HG03432 (cell line): ENCODE data around the gene LY6G6C.

Experiments
- ATAC-seq: cut with Tn5 transposase; IDR thresholded peaks from one replicate; pipeline ENCODE4 v1.9.1; 2021; ENCODE audit warnings: mild to moderate bottlenecking, moderate library complexity; ENCODE audit not compliant: unreplicated experiment

Gene LY6G6C

DNA sequence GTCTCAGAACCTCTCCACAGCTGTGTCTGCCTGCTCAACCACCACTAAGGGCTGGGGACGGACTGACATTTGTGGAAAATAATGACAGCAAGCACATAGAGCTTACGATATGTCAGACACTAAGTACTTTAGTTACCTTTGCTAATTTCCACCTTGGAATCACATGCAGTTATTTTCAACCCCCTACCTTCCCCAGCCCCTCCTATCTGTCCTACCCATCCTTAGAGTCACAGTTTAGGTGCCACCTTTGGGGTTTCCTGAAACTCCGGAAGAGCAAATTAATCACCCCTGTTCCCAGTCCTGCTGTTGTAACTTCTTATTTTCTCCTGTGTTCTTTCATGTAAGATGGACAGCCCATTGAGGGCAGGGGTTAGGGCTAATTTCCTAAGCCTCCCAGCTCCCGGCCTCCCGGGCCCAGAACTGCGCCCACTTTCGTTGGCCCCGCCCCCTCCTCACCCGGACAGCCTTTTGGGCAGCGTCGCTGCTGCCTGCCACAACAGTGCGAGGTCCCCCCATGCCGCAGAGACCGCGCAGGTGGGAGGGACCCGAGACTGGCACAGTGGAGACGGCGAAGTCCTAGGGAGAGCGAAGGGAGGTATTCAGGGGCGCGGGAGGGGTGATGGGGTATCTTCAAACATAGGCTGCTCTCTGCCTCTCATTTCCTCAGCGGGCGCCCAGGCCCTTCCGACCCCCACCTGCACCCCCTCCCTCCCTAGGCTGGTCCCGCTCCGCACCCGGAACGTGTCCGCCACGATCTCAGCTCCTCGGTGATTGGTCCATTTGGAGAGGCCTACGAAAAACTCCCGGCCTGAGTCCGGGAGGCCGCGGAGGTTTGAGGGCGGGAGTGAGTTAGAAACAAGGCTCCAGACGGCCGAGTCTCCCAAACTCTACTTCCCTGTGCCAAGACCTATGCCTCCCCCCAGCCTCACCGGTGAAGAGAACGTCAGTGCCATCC, 6.4 kb upstream of the LY6G6C start:
- ATAC-seq = no peak

DNA sequence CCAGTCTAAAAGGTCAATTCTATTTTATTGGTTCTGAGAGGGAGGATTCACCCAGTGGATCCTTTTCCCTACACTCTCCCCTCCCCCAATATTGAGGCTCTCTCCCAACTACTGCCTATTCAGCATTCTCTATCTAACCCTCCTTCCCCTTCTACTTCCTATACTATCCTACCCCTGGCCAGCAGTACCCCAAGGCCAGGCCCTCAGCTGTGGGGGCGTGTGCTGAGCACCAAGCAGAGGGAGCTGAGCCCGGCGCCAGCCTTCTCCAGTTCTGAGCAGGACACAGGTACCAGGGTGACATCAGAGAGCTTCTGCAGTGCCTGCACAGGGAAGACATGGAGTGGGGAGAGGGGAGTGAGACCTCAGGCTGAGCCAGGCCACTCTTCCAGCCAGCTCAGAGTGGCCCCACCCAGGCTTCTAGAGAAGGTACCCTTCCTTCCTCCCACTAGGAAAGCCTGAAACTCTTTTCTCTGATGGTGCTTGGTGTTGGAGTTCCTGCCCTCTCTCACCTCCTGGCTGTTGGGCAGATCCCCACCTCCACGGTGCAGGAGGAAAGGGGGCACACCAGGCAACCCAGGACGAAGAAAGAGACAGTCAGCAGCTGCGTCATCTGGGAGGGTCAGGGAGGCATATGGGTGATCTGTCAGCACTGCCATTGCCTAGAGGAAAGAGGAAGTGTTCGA, 5.6 kb upstream of the LY6G6C start:
- peak; percentile 47 for ATAC-seq

DNA sequence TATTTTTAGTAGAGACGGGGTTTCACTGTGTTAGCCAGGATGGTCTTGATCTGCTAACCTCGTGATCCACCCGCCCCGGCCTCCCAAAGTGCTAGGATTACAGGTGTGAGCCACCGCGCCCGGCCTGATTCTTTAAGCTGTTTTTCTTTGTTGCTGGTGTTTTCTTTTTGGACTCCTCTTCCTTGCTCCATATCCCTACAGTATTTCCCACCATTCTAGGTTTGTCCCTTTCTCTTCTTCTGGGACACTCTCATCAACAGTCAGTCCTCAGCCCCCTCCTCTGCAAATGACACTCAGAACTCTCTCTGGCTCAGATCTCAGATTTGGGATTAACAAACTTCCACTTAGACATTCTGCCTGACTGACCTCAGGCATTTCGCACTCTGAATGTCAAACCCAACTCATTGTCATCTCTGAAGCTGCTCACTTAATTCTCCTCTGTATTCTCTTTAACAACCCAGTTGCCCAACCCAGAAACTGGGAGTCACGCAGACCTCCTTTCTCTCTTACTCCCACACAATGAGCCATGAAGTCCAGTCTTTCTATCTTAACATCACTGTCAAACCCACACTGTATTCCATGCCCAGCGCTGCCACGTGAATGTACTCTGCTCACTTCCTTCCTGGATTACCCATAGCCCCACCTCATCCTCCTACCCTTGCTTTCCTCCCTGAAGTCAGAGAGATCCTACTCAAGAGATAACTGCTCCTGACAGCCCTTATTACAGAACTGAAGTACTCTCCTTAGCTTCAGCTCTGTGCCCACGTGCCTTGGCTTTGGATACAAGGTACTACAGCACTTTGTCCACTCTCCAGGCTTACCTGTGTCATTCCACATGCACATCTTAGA, 4.2 kb upstream of the LY6G6C start:
- no peak for ATAC-seq

DNA sequence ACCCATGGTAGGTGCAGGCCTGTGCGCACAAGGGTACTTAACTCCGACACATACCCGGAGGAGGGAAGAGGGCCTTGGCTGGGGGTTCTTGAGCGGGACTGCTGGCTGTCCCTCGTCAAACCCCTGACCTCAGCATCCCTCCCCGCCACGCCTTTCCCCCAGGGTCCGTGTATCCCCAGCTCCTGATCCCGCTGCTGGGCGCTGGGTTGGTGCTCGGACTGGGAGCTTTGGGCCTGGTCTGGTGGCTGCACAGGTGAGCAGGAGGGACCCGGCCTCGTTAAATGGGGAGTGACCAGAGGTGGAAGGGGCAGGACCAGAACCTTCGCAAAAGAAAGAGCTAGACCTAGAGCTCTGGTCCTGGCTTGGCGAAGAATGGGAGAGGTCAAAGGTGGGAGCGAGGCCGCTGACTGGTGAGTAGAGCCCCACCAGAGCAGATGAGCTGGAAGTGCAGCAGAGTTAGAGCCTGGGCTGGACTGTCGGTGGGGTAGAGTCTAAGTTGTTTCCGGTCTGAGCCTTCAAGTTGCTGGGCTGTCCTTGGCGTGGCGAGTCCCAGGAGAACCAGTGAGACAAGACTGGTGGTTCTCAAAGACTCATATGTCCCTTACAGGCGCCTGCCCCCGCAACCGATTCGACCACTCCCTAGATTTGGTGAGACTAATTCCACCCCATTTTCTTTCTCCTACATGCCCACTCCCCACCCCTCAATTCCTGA, 2.6 kb upstream of the LY6G6C start:
- no peak for ATAC-seq

DNA sequence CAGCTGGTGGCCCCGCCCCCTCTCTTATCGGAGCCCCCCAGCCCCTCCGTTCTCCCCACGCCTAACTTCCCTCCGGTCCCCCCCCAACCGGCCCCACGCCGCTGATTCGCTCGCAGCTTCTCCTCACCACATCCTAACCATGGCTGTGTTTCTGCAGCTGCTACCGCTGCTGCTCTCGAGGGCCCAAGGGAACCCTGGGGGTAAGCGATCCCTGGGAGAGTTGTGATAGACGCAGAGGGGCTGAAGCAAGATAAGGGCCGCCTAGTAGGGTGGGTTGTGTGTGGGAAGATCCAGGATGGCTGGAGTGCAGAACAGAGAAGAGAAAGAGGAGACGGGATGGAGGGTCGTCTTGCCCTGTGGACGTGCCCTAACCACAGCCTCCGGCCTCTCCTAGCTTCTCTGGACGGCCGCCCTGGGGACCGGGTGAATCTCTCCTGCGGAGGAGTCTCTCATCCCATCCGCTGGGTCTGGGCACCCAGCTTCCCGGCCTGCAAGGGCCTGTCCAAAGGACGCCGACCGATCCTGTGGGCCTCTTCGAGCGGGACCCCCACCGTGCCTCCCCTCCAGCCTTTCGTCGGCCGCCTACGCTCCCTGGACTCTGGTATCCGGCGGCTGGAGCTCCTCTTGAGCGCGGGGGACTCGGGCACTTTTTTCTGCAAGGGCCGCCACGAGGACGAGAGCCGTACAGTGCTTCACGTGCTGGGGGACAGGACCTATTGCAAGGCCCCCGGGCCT, 1.9 kb upstream of the LY6G6C start, which contains the start of gene MPIG6B:
TSS of gene MPIG6B (plus strand) at position 129 of the 735 bp plus-strand sequence. CDS start at position 140, 11 bp downstream.
- ATAC-seq = no peak

DNA sequence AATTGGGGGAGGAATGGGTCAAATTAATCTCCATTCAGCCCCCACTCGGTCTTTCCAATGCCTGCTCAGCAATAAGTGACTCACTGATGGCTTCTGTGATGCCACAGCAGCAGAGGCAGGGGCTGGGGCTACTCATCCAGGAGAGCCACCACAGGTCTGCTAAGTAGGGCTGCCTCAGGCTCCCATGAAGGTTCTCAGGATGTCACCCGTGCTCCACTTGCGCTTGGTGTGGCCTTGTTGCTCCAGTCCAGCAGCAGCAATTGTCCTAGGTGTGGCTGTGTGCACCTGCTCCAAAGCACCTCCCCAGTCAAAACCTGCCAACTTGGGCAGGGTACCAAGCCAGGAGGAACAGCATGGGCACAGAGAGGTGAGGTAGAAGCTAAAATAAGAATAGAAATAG, 627 bp upstream of the LY6G6C start:
- ATAC-seq = no peak

DNA sequence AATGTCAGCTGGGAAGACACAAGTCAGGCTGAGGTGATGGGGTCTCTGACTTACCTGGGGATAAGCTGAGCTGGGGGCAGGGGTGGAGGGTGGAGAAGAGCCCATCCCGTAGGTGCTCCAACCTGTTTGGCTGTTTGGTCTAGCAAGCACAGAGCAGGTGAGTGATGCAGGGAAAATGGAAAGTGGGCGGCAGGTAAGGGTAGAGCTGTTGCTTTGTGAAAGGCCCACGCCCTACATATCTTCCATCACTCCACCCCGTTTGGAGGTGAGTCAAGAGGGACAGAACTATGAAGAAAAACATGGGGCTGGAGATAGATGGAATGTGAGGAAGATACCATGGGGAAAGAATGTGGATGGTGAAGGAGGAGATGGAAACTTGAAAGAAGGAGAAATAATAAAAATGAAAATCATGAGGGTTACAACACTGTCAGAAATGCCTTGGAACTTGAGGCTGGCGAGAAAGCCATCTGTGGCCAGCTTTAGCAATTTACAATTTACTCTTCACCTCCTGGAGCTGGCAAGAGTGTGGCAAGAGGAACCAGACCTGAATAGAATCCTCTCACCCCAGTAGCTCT, 1.3 kb downstream of the LY6G6C start:
- no peak for ATAC-seq

DNA sequence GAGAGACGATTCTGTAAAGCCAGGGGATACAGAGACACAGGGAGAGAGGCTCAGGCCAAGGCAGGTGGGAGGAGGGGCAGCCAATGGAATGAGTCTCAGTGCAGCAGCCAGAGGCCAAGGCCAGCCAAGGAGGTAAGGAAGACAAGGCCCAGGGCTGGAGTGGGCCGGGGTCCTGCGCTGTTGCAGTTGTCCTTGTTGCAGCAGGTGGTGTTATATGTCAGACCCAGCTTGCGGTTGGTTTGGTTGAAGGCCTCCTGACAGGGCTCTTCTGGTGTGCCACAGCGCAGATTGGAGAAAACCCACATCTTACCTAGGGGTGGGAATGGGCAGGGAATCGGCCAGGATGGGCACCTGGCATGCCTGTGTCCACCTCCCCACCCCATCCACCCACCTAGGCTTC, 2.5 kb downstream of the LY6G6C start:
- no peak for ATAC-seq

DNA sequence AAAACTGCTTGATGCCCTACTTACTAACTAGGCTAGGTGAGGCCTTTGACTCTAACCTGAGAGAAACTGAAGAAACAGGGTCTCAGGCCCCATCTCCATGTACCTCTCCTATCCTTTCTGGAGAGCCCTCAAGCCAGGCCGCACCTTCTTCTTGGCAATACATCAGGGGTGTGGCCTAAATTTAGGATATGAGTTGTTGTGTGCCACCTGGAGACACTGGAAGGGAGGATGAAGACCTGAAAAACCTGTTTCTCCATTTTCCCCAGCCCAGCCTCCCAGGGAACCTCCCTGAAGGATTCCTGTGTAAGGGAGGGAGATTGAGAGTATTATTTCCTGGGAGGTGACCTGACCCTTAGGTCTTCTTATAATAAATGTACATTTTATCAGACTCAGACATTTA, 3.3 kb downstream of the LY6G6C start:
- no peak for ATAC-seq

DNA sequence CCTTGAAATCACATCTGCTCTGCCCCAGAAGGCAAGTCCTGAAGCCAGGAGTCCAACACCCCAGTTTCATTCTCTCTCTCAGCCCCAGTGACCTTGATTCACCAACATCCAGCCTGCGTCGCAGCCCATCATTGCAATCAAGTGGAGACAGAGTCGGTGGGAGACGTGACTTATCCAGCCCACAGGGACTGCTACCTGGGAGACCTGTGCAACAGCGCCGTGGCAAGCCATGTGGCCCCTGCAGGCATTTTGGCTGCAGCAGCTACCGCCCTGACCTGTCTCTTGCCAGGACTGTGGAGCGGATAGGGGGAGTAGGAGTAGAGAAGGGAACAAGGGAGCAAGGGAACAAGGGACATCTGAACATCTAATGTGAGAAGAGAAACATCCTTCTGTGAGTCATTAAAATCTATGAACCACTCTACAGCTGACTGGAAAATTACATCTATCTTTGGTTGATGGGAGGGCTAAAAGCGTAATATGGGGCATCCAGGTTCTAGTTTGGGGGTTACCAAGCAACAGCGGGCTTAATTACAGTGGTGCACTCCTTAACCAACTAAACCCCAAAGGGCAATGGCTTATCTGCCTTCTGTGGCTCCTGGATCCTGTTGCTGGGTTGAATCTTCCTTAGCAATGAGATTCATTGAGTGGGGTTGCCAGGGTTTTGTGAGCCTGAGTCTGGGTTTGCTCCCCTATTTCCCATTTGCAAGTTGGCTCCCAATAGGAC, 3.9 kb downstream of the LY6G6C start:
- no peak for ATAC-seq

DNA sequence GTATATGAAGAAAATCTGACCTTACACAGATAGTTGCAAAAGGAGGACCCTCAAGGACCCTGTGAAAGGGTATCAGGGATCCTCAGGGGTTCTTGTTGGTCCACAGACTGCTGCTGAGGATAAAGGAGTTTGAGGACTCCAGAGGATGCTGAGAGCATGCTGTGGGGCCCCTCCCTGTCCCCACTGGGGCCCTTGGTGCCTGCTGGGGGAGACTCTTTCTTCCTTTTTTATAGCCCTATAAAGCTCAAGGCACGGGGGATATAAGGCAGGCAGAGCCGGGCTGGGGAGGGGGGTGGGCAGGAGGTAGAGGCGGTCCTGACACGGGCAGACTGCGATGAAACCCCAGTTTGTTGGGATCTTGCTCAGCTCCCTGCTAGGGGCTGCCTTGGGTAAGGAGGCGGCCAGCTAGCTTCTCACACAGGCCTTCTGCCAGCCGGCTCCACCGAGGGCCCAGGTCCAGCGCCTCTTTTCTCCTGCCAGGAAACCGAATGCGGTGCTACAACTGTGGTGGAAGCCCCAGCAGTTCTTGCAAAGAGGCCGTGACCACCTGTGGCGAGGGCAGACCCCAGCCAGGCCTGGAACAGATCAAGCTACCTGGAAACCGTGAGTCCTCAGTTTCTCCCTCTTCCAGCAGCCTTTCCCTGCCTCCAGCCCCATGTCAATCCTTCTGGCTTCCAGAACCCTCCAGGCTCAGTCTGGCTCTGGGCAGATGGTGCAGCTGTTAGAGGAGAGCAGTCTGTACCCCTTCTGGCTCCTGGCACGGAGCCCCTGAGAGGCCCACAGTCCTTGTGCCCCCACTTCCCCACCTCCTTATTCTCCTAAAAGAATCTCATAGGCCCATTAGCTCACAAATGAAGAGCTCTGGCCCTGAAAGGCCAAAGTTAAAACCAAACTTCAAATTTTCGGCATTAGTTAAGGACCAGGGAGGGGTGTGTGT, 6.3 kb downstream of the LY6G6C start, which contains the start of gene LY6G6D:
TSS of gene LY6G6D (plus strand) at position 327 of the 937 bp plus-strand sequence. CDS start at position 335, 8 bp downstream.
- ATAC-seq = no peak

DNA sequence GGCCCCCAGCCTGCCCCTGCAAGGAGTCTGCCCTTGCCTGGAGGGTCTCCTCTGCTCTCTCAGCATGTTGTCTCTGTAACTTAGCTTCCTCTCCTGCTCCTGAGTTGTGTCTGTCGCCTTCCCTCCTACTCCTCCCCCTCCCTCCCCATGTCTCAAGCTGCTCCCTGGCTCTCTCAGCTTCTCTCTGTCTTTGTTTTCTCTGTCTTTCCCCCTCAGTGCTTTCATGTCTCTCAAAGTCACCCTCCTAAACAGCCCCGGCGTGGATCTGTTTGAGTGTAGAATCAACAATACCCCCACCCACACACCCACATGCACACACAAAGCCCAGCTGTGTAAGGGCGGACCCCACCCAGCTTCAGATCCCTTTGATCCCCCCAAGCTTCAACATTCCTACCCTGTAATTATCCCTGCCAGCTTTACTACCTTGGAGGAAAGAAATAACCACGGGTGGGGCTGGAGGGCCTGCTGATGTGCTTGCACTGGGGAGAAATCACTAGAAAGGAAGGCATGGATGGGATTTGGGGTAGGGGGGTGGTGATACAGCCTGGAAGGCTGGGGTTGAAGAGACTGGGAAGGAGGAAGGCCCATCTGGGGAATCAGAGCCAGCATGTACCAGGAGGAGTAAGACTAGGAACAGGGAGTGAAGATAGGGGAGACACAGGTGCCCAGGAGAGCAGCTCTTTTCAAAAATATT, 7.4 kb downstream of the LY6G6C start:
- no peak for ATAC-seq

DNA sequence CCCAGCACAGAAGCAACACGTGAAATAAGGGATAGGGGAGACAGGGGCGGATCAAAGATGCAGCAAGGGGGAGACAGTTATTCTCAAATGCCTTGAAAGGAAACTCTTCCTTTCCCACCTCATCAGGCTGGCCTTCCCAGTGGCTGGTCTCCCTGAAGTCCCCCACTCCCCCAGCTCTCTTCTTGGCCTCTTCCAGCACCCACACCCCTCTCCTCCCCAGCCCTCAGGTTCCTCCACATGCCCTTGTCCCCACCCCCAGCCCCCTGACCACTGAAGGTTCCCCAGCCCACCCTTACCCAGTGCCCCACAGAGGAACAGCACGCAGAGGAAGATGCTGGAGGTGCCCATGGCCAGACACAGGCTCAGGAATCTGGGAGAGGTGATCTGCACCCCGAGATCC, 8.1 kb downstream of the LY6G6C start:
- ATAC-seq = no peak

DNA sequence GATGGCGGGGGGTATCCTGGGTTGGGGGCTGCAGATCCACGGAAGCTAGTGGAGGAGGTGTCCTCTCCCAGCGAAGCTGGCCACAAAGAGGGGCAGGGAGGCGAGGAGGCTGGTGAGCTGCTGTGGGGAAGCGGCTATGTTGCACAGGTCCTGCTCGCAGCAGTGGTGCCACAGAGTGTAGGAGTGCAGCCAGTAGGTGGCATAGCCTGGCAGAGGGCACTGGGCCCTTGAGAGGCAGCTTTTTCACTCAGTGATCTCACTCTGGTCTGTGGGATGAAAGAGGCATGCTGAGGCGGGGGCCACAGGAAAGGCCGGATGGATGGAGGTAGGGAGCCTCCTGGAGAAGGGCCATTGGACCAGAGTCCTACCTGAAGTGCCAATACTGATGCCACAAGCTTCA, 9.2 kb downstream of the LY6G6C start:
- ATAC-seq = no peak

DNA sequence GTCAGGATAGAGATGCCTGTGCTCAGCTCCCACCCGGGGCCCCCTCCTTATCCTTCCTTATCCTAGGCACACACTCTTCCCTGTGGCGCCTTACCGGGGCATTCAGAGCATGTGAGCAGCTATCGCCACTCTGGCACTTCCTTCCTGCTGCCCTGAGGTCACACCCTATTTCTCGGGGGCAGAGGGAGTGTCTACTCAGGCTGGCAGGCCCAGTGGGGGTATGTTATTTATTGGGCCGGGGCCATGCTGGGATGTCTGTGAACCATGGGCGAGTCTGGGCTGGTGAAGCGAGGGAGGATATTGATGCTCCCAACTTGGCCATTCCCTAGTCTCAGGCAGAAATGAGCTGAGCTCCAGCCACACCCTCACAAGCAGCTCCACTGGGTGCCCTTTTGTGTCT, 10.3 kb downstream of the LY6G6C start:
- no peak for ATAC-seq

DNA sequence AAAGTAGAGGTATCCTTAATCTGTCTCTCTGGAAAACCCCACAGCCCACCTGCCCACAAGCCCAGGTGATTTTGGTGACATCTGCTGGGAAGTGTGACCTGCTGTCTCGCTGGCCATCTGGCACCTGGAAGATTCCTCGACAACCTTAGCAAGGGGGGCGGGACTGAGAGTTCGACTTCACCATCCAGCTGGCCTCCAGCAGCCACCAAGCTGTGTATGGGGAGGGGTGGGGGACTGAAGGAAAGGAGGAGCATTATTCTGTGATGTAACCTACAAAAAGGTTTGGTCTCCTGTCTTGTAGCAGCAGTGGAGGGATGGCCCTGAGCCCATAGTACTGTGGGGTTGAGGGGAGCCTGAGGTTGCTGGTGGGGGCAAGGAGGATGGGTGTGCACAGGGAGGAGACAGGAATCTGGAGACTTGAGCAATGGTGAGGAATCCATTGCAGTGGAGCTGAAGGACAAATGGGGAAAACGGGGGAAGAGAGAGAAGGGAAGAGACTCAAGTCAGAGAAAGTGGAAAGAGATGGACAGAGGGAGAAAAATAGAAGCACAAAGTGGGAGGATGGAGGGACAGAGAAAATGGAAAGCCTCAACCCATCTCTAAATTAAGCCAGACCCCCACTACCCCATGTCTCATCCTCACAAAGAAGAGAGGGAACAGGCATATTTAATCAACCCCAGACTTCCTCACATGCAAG, 10.9 kb downstream of the LY6G6C start:
- no peak for ATAC-seq
